ENCODE data around the gene MED10. TPM values are rescaled to one million over a fixed set of nuclear protein-coding genes. Genes with fewer than 3 reads are reported as not detected.

MED10 gene
- polyA plus RNA-seq (2014; cell fraction: cytosol; rRNA removed), result 13.5 and 13.8 TPM in 2 replicates
- polyA plus RNA-seq (2014; cell fraction: nucleus; rRNA removed), result 18.9 and 27.4 TPM in 2 replicates

- peak; percentile 89 for DNase-seq (ENCODE audit: low spot score)
Observed at GRCh38 chr5:6377905-6378765, at the start of gene MED10. MED10 (minus strand) TSS chr5:6378547; CDS start chr5:6378483, 64 bp downstream.

- DNase-seq (ENCODE audit: low spot score), result no peak
Observed at GRCh38 chr5:6427694-6428093, 49.3 kb upstream of the MED10 start.

- DNase-seq (ENCODE audit: low spot score), result no peak
Observed at GRCh38 chr5:6424700-6425099, 46.4 kb upstream of the MED10 start.

GRCh38 chr5:6424110-6424659, 45.8 kb upstream of the MED10 start:
- no peak for DNase-seq (ENCODE audit: low spot score)

GRCh38 chr5:6423327-6424109, 45.2 kb upstream of the MED10 start:
- no peak for DNase-seq (ENCODE audit: low spot score)

GRCh38 chr5:6419340-6419852, 41.0 kb upstream of the MED10 start:
- no peak for DNase-seq (ENCODE audit: low spot score)

GRCh38 chr5:6418679-6419276, 40.4 kb upstream of the MED10 start:
- DNase-seq (ENCODE audit: low spot score), result no peak

GRCh38 chr5:6417657-6418056, 39.3 kb upstream of the MED10 start:
- DNase-seq (ENCODE audit: low spot score), result no peak

GRCh38 chr5:6412811-6413210, 34.5 kb upstream of the MED10 start:
- no peak for DNase-seq (ENCODE audit: low spot score)

GRCh38 chr5:6411141-6411540, 32.8 kb upstream of the MED10 start:
- DNase-seq (ENCODE audit: low spot score), result no peak

GRCh38 chr5:6410421-6410820, 32.1 kb upstream of the MED10 start:
- DNase-seq (ENCODE audit: low spot score), result no peak

- no peak for DNase-seq (ENCODE audit: low spot score)
Observed at GRCh38 chr5:6408627-6409446, 30.5 kb upstream of the MED10 start.

- DNase-seq (ENCODE audit: low spot score), result no peak
Observed at GRCh38 chr5:6408260-6408596, 29.9 kb upstream of the MED10 start.

- DNase-seq (ENCODE audit: low spot score), result no peak
Observed at GRCh38 chr5:6407558-6408259, 29.4 kb upstream of the MED10 start.

- no peak for DNase-seq (ENCODE audit: low spot score)
Observed at GRCh38 chr5:6405591-6405990, 27.2 kb upstream of the MED10 start.

GRCh38 chr5:6404129-6404528, 25.8 kb upstream of the MED10 start:
- no peak for DNase-seq (ENCODE audit: low spot score)

GRCh38 chr5:6403416-6403815, 25.1 kb upstream of the MED10 start:
- no peak for DNase-seq (ENCODE audit: low spot score)

GRCh38 chr5:6402939-6403338, 24.6 kb upstream of the MED10 start:
- DNase-seq (ENCODE audit: low spot score), result no peak

GRCh38 chr5:6401410-6401809, 23.1 kb upstream of the MED10 start:
- no peak for DNase-seq (ENCODE audit: low spot score)

Data from SK-N-DZ (cell line).